Endometrium (tissue), 2 donors: Measurements from ENCODE around the gene RHPN2.

Source experiments
- FAIRE-seq: peaks from 2 replicates; lab custom pipeline; 2012; peaks lifted over from hg19 to GRCh38; lab: Jason Lieb, UNC
- donor health status: control.
- donor health status: control.

RHPN2 gene

GRCh38 chr19:33064792-33065550 is at the start of gene RHPN2:
Gene RHPN2 (minus strand): TSS chr19:33064888. CDS start chr19:33064852, 36 bp downstream.
- no peak for FAIRE-seq

DNA sequence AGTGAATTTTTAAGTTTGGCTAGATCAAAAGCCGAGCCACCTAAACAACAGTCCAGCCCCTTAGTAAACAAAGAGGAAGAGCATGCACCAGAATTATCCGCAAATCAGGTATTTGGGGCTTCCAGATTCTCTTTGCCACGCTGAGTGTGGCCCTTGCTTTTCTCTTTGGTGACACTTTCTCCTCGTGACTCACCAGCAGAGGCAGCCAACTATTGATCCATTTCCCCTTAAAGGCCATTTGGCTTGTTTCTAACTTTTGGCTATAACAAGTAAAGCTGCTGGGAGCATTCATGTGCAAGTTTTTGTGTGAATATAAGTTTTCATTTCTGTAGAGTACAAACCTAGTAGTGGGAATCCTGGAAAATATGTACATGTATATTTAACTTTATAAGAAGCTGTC is 49.6 kb upstream of the RHPN2 start:
- no peak for FAIRE-seq

DNA sequence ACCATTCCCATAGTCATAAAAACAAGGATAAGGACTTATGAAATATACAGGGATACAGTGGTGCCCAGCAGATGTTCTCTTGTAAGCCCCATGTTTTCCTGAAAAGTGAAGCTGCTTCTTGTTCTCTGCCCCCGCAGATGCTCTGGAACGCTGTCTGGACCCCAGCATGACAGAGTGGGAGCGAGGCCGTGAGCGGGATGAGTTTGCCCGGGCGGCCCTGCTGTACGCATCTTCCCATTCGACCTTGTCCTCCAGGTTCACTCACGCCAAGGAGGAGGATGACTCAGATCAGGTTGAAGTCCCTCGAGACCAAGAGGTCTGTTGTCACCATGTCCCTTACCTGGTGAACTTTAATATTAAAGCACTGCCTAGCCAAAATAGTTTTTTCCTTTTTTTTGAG is 46.9 kb upstream of the RHPN2 start:
- FAIRE-seq: no peak

- no peak for FAIRE-seq
These were observed 45.6 kb upstream of the RHPN2 start for GRCh38 chr19:33110137-33110910.

- FAIRE-seq: no peak
These were observed 43.5 kb upstream of the RHPN2 start for GRCh38 chr19:33108161-33108560.

GRCh38 chr19:33102893-33103292 is 38.2 kb upstream of the RHPN2 start:
- no peak for FAIRE-seq

DNA sequence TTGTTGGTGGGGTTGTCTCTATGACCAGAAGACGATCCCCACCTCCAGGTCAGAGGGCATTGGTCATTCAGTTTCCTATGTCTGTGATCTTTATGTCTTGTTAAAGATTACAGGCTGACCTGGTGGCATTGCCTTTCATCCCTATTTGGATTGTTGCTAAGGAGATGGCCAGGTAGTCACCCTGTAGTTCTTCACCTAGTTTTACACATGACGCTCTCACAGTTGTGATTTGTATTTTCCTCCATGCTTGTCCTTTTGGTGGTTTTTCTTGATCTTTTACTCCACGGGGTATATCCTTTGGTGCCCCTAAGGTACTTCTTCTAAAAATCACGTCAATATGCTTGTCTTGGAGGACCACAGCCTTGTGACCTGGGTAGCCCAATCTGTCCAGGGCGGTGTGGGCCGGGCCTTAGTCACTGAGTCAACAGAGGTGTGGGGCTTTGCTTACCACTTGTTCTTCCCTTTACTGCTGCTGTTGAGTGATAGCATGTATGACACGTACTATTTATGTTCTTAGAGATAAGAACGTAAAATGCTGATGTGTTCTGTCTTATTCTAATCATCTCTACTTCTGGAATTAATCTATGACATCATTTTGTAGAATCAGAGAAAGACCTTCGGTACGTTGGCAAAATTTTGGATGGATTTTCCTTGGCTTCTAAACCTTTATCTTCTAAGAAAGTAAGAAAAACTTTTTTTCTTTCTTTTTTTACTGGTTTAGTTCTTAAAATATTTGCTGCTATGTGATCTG is 36.4 kb upstream of the RHPN2 start:
- FAIRE-seq: no peak

- FAIRE-seq: no peak
These were observed 33.4 kb upstream of the RHPN2 start for GRCh38 chr19:33098055-33098534.

DNA sequence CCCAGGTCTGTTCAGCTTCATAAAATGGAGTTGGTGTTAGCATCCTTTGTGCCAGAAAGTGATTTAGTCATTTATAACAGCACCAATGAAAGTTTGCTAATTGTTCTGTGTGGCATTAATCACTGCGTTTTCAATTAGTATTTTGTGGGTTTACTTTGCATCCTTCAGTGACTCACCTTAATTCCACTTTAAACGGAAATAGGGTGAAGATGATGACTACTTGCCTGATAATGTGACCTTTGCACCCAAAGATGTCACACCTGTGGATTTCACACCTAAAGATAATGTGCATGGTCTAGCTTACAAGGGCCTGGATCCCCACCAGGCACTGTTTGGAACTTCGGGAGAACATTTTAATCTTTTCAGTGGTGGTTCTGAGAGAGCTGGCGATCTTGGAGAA is 31.3 kb upstream of the RHPN2 start:
- FAIRE-seq: no peak

DNA sequence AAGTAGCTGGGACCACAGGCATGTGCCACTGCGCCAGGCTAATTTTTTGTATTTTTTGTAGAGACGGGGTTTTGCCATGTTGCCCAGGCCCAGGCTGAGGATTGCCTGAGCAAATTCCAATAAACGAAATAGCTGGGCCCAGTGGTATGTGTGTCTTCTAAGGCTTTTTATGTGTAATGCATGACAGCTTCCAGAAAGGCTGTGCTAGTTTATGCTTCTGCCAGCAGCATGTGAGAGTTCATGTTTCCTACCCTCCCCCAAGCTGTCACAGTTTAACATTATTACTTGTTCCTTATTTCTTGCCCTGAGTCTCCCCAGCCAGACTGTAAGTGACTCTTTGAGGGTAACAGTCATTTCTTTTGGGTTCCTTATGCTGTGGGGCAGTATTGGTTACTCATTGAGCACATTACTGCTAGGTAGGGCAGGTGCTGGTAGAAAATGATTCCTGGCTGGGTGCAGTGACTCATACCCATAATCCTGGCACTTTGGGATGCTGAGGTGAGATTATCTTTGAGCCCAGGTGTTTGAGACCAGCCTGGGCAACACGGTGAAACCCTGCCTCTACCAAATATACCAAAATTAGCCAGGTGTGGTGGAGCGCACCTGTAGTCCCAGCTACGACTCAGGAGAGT is 29.9 kb upstream of the RHPN2 start:
- FAIRE-seq: no peak

GRCh38 chr19:33093420-33094210 is 28.9 kb upstream of the RHPN2 start:
- FAIRE-seq: no peak

GRCh38 chr19:33090179-33090578 is 25.5 kb upstream of the RHPN2 start:
- FAIRE-seq: no peak

DNA sequence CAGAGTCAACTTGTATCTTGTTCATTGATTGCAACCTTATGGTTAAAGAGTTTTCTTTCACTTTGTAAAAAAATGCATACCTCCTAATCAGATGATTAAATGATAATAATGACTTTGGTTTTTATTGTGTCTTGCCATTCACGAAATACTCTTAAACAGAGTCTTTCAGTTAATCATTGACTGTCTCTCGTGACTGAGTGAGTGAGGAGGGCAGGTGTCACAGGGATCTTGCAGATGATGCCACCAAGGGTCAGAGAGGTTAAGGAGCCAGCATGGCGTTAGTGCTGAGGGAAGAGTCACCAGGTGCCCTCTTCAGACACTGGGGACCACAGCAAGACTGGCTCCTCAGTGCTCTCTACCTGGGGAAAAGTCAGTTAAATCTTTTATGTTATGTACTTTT is 24.3 kb upstream of the RHPN2 start:
- no peak for FAIRE-seq

DNA sequence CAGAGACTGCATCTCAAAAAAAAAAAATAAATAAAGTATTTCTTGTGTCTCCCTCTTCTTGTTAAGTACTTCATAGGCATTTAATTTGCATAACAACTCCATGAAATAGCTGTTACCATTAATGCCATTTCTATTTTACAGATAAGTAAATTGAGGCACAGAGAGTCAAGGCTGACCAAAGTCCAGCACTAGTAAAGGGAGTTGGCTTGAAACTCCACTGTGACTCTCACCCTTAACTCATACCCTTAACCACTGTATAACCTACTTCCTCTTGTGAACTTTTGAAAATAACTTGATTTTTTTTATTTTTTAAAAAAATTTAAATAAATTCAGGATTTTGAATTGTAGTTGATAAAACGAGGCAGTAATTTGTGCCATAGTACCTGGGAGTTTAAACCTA is 22.3 kb upstream of the RHPN2 start:
- FAIRE-seq: no peak

GRCh38 chr19:33085570-33086128 is 21.0 kb upstream of the RHPN2 start:
- FAIRE-seq: no peak

GRCh38 chr19:33080761-33081681 is 16.3 kb upstream of the RHPN2 start, which contains the start of gene GPATCH1:
Gene GPATCH1 (plus strand): TSS chr19:33081181. CDS start chr19:33081194, 13 bp downstream.
- no peak for FAIRE-seq

DNA sequence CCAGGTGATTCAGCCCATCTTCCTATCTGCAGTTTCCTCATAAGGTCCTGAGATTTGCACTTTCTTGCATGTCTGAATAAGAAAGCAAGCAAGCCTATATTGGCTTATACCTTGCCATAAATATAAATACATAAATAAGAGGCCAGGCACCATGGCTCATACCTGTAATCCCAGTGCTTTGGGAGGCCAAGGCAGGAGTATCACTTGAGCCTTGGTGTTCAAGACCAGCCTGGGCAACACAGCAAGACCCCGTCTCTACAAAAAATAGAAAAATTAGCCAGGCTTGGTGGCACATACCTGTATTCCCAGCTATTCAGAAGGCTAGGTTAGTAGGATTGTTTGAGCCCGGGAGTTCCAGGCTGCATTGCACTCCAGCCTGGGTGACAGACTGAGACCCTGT is 10.8 kb upstream of the RHPN2 start:
- FAIRE-seq: no peak

GRCh38 chr19:33071887-33072286 is 7.2 kb upstream of the RHPN2 start:
- FAIRE-seq: no peak

GRCh38 chr19:33067121-33067520 is 2.4 kb upstream of the RHPN2 start:
- no peak for FAIRE-seq

DNA sequence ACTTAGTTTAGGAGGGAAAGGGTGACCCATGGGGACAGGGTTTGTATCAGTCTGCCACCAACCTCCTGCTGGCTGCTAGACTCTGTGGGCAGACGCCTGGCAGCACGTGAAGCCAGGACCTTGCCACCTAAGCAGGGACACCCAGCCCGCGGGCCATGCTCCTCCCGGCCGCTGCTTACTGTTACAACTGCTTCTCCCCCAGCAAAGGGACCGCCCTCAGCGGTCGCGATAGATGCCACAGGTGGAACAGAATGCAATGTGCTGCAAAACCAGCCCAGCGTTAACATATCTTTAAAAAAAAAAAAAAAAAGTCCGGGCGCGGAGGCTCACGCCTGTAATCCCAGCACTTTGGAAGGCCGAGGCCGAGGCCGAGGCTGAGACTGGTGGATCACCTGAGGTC is 1.9 kb upstream of the RHPN2 start:
- no peak for FAIRE-seq
